DMS114 treated with DMSO at 0.1 percent for 48 hours (cell line): Measurements from ENCODE around the gene RNF145.
"Not testable (repeated sequence)": the region's sequence is repeated elsewhere in the genome, so short reads cannot be mapped to it uniquely, and the experiment has no call there.

Source experiments
- DNase-seq: peaks from one replicate; lab custom pipeline; 2025; ENCODE audit not compliant: unreplicated experiment; lab: John Stamatoyannopoulos, UW

The RNF145 gene

GRCh38 chr5:159163027-159163700 lies 46.2 kb downstream of the RNF145 start:
- DNase-seq, result no peak

DNA sequence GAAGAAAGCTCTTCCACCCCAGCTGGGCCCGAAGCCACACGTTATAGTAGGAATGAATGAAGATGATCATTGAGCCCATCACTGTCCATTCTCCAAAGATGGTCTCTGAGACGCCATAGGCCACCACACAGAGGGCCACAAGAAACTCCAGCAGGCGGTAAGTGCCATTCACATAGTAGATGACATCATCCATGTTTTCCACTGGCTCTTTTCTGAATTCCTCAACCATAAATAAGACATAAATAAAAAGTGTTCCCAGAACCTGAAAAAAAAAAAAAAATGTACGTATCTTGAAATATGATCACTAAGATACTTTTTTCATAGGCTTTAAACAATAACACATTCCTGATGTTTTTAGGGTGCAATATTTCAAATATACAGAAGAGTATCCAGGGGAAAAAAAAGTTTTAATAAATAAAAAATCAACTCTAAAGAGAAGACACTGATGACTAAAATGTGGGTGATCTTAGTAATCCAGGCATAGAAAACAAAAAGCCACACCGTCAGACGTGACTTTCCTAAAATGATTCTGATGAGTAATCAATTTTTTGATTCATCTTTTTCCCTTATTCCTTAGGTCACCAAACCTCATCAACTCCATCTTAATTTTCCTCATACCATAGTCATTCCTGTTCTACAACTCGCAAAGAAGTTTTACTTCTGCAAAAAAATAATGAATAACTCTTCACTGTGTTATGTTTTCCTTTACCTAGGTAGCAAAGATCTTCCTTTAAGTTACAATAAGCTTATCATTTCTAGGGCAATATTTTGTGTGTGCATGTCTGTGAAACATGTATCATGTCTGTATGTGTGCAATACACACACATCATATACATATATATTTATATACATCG lies 47.8 kb downstream of the RNF145 start:
- no peak for DNase-seq

- DNase-seq, result not testable (repeated sequence)
Measured at GRCh38 chr5:159158553-159159091, 50.7 kb downstream of the RNF145 start.

DNA sequence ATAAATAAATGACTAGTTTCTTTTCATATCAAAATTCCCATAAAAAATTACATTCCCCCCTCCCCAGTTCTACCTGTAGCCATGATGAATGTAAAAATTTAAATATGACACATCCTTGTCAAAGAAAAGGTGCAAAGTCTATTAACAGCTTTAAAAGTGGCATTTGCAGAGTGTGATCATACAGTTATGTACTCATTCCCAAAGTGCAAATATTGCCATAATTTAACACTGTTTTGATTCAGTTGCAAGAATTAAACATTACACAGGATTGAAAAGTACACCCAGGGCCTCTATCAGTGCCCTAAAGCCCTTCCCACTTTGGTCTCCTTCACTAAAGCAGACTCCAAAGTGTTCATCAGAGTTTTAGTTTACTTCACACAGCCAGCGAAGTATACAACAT lies 51.8 kb downstream of the RNF145 start:
- DNase-seq, result no peak

DNA sequence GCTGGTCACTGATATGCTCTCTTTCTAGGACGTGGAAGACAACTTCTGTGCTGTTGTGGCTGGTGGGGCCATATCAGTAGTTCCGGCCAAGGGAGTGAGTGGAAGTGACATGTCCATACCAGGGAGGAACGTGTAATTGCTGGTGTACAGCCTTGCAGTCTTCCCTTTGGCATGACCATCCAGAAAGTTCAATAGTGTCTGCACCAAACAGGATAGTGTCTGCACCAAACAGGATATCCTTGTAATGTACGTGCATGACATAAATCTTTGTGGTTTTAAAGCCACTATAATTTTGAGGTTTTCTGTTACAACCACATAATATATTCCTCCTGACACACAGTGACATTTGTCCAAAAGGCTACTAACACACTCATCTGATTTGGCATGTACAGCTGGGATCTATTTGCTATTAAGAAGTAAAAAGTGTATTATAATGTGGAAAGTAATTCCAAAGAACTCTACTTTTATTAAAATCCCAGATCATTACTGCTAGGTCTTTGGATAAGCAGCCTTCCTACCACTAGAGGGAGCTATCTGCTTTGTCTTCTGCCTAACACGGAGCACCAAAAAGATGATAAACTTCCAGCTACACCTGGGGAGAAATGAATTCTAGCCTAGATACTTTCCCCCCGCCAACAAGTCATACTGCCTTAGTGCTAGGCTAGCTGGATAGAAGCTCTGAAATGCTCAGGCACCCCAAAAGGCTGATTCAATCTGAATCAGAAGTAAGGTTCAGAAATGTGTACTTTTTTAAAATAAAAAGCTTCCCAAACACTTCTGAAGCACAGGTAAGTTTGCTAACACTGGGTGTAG lies 52.7 kb downstream of the RNF145 start:
- DNase-seq, result peak; percentile 48

- DNase-seq, result no peak
Measured at GRCh38 chr5:159155960-159156359, 53.4 kb downstream of the RNF145 start.

DNA sequence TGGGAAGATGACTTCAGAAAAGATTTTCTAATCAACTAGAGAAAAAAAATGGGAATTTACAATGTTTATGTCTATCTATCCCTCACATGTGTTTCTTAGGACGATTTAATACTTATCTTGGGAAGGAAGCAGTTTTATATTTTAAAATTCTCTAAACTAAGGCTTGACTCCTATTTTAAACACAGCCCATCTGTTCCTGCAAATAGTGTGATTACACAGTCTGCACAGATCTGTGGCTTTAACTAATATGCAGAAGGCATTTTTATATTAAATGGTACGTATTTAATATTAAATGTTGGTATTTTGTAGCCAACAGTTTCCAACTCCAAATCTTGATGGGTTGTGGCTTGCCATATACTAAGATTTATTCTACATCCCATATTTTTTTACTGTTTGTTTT lies 56.5 kb downstream of the RNF145 start:
- DNase-seq, result no peak

- DNase-seq, result no peak
Measured at GRCh38 chr5:159149085-159149484, 60.3 kb downstream of the RNF145 start.

- DNase-seq, result no peak
Measured at GRCh38 chr5:159147976-159148375, 61.4 kb downstream of the RNF145 start.

DNA sequence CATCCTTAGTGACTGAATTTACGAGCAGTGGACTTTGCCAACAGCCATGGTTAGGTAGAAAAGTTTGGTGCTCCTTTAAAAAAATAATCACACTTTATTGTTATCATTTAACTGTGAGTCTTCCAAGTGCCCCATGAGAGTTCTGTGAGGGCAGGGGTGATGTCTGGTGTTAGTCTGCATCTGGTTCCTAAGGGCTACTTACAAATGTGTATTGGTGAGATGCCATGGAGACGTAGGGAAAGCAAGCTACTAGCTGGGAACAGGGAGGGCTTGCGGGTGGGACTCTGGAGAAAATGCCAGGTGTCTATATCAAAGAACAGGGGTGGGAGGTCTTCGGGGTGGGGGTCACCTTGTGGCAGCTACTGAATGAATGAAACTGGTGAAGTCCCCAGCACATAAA lies 62.5 kb downstream of the RNF145 start:
- no peak for DNase-seq

- not testable (repeated sequence) for DNase-seq
Measured at GRCh38 chr5:159145160-159145559, 64.2 kb downstream of the RNF145 start.

GRCh38 chr5:159139802-159140201 lies 69.6 kb downstream of the RNF145 start:
- DNase-seq, result no peak

GRCh38 chr5:159135896-159136531 lies 73.3 kb downstream of the RNF145 start:
- DNase-seq, result no peak

DNA sequence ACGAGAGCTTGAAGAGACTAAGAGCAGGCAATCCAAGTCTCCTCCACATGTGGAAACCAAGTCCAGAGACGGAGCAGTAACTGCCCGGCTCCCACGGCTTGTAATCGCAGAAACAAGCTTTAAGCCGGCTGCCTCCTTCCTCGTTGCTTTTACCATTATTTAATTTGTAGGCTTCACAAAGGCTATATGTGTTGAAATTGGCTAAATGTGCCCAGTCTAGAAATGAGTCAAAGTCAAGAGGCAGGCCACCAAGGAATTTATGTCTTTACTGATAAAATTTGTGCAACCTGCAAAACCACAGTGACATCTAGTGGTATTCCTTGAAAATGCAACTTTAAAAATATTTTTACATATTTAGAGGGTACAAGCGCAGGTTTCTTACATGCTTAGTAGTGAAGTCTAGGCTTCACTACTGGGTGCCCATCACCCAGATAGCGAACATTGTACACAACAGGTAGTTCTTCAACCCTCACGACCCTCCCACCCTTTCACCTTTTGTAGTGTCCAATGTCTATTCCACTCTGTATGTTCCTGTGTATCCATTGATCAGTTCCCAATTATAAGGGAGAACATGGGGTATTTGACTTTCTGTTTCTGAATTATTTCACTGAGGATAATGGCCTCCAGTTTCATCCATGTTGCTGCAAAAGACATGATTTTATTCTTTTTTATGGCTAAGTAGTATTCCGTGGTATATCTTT lies 76.2 kb downstream of the RNF145 start:
- peak; percentile 54 for DNase-seq

- DNase-seq, result no peak
Measured at GRCh38 chr5:159132429-159133040, 76.8 kb downstream of the RNF145 start.

DNA sequence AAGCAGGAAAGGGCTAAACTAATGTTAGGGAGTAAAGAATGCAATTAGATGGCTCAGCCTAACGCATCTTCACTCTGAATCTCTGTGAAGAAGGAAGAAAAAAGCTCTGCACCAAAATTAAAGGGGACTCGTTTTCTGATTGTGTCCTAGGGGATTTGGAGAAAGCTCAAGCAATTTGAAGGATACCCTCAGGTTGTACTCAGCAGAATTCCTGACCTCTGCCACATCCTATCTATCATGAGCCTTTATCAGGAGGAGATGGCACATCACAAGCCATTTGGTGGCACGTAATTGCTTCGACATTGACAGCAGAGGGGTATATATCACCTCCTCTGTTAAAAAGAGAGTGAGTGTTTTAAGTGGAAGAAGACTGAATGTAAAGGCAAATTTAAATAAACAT lies 77.4 kb downstream of the RNF145 start:
- DNase-seq, result no peak

DNA sequence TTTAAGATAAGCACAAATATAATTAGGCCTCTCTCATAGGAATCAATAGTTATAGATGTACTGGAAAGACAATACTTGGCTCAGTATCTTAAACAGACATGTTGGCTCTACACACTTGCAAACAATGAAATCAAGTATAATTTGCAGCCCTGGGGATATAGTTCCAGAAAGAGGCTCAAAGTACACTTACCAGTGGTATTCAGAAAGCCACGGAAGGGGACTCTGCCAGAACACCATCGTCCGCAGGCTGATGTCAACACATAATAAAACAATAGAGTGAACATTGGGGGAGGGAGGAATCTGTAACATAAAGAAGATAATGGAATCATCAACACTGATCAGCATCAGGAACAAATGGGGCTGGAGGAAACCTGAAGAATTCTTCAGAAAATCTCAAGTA lies 78.5 kb downstream of the RNF145 start:
- DNase-seq, result no peak

DNA sequence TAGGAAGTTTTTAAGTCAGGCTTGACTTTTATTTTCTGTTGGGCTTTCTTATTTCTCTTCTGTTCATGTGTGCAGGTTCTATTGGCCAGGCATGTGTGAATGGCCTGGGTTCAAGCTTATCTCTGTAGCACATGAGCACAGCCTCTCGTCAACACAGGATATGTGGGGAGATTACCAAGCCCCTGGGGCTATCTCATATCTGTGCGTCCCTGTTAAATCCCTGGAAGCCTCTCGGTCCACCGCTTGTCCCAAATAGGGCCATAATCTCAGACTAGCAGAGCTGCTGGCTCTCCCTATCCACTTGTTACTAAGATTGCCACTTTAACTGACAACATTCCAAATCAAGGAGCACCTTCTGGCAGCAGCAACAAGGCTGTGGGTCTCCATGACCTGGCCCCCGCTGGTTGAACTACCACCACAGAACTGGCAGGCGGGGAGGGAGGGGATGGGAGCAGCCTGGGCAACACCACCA lies 81.2 kb downstream of the RNF145 start:
- DNase-seq, result no peak

DNA sequence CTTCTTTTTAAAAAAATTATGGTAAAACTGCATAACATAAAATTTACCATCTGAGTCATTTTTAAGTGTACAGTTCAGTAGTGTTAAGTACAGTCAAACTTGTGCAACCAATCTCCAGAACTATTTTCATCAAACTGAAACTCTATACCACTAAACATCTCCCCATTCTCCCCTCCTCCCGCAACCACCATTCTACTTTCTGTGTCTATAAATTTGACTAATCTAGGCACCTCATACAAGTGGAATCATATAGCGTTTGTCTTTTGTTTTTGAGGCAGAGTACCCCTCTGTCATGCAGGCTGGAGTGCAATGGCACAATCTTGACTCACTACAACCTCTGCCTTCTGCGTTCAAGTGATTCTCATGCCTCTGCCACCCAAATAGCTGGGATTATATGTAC lies 85.7 kb downstream of the RNF145 start:
- no peak for DNase-seq

DNA sequence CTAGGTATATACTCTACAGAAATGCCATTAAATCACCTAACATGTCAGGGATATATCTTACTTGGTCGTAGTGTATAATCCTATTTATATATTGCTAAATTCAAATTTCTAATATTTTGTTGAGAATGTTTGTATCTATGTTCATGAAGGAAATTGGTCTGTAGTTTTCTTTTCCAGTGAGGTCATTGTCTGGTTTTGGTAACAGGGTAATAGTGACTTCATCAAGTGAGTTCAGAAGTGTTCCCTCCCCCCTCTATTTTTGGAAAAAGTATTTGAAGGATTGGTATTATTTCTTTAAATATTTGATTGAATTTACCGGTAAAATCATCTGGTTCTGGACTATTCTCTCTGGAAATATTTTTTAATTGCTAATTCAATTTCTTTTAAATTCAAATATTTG lies 86.2 kb downstream of the RNF145 start:
- DNase-seq, result no peak
